LNCAP (cell line): ENCODE measurements around the gene PLA2G1B.

Experiments
- TF ChIP-seq, protein P1 (sequence below): fragments of 450-650 bp; IDR thresholded peaks from 2 replicates; pipeline ENCODE4 v1.5.1; 2017; ENCODE audit warnings: mild to moderate bottlenecking

The PLA2G1B gene

GRCh38 chr12:120368789-120369602 is 41.4 kb upstream of the PLA2G1B start, which contains the start of gene MSI1:
TSS of gene MSI1 (minus strand) at chr12:120369164. CDS start at chr12:120369091, 73 bp downstream.
- TF ChIP-seq, protein P1, sequence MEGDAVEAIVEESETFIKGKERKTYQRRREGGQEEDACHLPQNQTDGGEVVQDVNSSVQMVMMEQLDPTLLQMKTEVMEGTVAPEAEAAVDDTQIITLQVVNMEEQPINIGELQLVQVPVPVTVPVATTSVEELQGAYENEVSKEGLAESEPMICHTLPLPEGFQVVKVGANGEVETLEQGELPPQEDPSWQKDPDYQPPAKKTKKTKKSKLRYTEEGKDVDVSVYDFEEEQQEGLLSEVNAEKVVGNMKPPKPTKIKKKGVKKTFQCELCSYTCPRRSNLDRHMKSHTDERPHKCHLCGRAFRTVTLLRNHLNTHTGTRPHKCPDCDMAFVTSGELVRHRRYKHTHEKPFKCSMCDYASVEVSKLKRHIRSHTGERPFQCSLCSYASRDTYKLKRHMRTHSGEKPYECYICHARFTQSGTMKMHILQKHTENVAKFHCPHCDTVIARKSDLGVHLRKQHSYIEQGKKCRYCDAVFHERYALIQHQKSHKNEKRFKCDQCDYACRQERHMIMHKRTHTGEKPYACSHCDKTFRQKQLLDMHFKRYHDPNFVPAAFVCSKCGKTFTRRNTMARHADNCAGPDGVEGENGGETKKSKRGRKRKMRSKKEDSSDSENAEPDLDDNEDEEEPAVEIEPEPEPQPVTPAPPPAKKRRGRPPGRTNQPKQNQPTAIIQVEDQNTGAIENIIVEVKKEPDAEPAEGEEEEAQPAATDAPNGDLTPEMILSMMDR = no peak

- TF ChIP-seq, protein P1 = no peak
These were observed 40.6 kb upstream of the PLA2G1B start for GRCh38 chr12:120367924-120368788.

DNA sequence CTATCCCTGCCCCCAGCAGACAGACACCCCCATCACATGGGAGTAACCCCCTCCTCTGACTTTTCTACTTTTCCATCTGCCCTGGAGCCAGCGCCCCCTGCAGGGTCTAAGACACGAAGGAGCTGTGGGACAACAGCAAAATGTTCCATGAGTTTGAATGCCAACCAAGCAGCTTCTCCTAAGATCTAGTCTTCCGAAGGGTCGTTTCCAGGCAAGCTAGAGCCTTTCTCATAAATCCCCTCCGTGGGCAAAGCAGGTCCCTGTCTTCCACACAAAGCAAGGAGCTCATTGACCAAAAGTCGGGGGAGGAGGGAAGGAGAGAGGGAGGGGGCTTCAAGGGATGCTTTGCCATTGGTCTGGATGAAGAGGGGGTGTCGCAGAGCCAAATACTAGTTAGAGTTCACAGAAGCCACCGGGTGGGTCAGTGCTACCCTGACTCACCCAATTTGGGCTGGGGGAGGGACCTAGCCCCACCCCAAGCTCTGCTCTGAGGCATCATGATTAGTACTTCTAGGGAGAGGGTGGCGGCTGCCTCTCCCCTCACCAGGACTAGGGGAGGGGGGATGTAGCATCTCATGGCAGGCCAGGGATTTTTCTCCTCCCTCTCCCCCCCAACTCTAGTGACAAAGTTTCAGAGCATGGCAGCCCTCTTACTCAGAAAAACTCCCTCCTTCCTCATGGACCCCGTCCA is 39.8 kb upstream of the PLA2G1B start:
- TF ChIP-seq, protein P1 = peak; percentile 35; the same call in 1 of the 2 replicates

GRCh38 chr12:120366845-120367232 is 39.3 kb upstream of the PLA2G1B start:
- TF ChIP-seq, protein P1 = no peak

GRCh38 chr12:120366341-120366705 is 38.7 kb upstream of the PLA2G1B start:
- TF ChIP-seq, protein P1 = no peak

- TF ChIP-seq, protein P1 = no peak
These were observed 38.2 kb upstream of the PLA2G1B start for GRCh38 chr12:120365675-120366340.

- TF ChIP-seq, protein P1 = no peak
These were observed 36.9 kb upstream of the PLA2G1B start for GRCh38 chr12:120364487-120364886.
